Mucosa of stomach (tissue), 1 donor: ENCODE measurements around the gene KCTD16.
A peak's percentile ranks its signal among the peaks of the same experiment; 100 is the strongest.

Experiments
- H3K27me3 ChIP-seq: one replicate; pipeline ENCODE4 v1.7.0; 2013; ENCODE audit warnings: mild to moderate bottlenecking, low read length; ENCODE audit not compliant: control insufficient read depth, insufficient read depth
- H3K36me3 ChIP-seq: one replicate; pipeline ENCODE4 v1.7.0; 2013; ENCODE audit warnings: low read length; ENCODE audit not compliant: control insufficient read depth, insufficient read depth
- H3K4me1 ChIP-seq: one replicate; pipeline ENCODE4 v1.7.0; 2013; ENCODE audit warnings: mild to moderate bottlenecking, low read length; ENCODE audit not compliant: control insufficient read depth, insufficient read depth
- H3K4me3 ChIP-seq: one replicate; pipeline ENCODE4 v1.7.0; 2013; ENCODE audit warnings: low read length
- H3K9ac ChIP-seq: one replicate; pipeline ENCODE4 v1.7.0; 2013; ENCODE audit warnings: mild to moderate bottlenecking, low read length, moderate library complexity
- H3K9me3 ChIP-seq: one replicate; pipeline ENCODE4 v1.7.0; 2013; ENCODE audit warnings: mild to moderate bottlenecking, low read length, moderate library complexity; ENCODE audit not compliant: control insufficient read depth
- donor health status: Pancreatic carcinoma.

The KCTD16 gene

DNA sequence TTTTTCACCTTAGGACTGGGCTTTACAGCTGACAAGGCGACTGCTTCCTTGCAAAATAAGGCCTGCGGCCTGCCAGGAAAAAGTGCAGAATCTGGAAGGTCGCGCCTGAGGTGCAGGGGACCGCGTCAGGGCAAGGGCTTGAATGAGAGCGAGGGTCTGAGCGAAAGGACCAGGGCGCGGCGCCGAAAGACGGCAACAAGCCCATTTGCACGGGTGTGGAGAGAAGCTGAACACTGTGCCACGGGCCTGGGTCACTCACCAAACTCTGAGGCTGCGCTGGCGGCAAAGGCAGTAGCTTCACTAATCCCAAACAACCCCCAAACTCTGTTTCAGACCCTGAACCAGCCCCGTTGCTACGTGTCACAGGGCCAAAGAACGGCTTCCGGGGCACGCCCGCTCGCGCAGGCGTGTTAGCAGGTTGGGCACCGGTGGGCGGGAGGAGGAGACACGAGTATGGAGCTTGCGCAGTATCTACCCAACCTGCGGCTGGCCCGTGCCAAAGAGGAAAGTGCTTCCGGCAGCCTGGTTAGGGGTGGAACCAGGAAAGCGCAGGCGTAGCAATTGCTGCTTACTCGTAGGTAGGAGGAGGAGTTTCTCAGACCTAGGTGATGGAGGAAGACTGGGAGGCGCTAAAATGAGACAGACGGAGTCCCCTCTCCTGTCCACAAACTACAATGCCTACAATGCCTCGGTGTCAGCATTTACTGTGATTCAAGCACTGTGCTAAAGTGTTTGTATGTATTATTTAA is at the start of gene KCTD16, which contains the start of gene YIPF5:
Gene KCTD16, plus strand, starts transcription at position 598 of the 749 bp plus-strand sequence.
Gene YIPF5, minus strand, starts transcription at position 384 of the 749 bp plus-strand sequence. CDS start 704 bp downstream, outside the sequence.
- no peaks in the 10 kb centered on the region for H3K27me3 ChIP-seq
- H3K4me1 ChIP-seq = peaks cover 9% of the 10 kb centered on the region
- peak within 1 kb of the TSS; percentile 94 for H3K9ac ChIP-seq
- no peaks in the 10 kb centered on the region for H3K9me3 ChIP-seq
- no peaks in the 10 kb centered on the region for H3K36me3 ChIP-seq
- peak within 1 kb of the TSS; percentile 91 for H3K4me3 ChIP-seq

DNA sequence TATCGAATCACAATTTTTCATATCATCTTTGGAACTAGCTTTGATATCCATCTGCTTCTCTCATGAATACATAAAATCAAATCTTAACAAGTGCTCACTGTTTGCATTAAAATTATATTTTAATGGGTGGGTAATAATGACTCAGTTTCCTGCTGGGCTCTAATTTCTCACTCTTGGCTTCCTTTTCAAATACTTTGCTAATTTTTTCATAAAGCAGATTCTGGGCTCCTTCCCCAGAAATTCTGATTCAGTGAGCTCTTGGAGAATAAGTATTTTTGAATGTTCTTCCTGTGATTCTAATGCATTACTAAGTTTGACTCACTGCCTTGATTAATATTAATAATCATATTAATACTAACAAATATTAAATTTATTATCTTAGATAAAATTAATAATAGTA is 49.1 kb upstream of the KCTD16 start:
- H3K4me1 ChIP-seq = no peaks in the 10 kb centered on the region
- no peaks in the 10 kb centered on the region for H3K9me3 ChIP-seq
- H3K9ac ChIP-seq = no peak overlapping the region
- H3K36me3 ChIP-seq = no peaks in the 10 kb centered on the region
- H3K27me3 ChIP-seq = no peaks in the 10 kb centered on the region
- H3K4me3 ChIP-seq = no peak overlapping the region

DNA sequence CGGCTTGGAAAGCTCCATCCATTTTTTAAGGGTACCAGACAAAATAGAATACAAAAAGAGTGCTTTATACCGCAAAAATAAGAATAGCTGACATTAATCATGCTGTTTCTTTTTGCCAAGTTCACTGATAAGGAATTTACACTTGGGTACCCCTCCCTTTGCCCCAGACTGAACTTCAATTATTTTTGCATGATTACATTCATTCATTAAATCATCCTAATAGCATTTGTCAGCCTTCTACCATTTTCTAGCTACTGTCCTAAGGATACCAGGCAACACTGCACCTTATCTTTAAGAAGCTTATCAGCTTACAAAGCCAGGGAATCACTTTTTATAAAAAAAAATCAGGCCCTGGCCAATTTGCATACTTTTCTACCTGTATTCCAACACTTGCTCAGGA is 48.6 kb upstream of the KCTD16 start:
- Histone ChIP-seq H3K9me3 (no peaks in the 10 kb centered on the region), H3K36me3 (no peaks in the 10 kb centered on the region), H3K27me3 (no peaks in the 10 kb centered on the region), H3K9ac (no peak overlapping the region), H3K4me1 (no peaks in the 10 kb centered on the region), H3K4me3 (no peak overlapping the region)

DNA sequence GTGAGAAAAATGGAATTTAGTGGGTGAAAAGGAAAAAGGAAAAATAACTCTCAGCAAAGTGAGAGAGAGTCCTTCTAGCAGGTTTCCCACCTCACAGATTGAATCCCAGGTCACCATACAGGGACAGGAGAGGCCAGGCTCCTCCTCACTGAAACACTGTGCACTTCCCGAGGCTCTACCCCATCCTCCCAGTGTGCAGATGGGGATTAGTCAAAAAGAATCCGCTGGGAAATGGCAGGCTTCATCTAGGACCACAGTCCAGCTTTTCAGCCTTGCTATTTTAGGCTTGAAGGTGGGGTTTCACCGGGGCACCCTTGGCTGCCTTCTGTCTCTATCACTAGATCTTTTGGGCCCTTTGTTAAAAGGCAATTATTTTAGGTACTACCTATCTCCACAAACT is 48.0 kb upstream of the KCTD16 start:
- Histone ChIP-seq H3K36me3 (no peaks in the 10 kb centered on the region), H3K4me1 (no peaks in the 10 kb centered on the region)

DNA sequence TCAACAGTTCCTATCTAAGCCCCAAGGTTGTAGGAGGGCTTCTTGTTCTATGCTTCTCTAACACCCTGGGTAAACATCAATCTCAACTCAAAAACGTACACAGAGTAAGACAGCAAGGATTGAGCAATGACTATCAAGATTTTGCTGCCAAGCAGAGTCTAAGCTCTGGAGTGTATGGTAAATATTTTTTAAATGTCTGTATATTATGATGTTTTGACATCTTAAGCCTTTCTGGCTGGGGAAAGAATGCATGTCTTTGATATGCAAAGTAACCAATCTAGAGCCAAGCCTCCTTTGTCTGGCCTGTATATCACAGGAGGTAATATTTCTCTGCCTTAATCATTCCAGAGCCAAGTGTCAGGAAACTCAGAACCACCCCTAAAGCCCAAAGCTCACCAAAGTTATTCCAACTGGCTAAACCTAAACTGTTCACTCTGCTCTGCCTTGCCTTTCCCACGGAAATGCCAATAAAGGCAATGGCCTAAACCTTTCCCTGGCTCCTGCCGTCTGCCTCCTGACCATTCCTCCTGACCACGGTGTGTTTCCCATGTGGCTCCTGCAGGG is 45.4 kb upstream of the KCTD16 start:
- Histone ChIP-seq H3K9ac (no peak overlapping the region), H3K27me3 (no peaks in the 10 kb centered on the region), H3K9me3 (no peaks in the 10 kb centered on the region), H3K4me1 (no peaks in the 10 kb centered on the region), H3K4me3 (no peak overlapping the region), H3K36me3 (no peaks in the 10 kb centered on the region)

More for the DNA sequence above, 48.0 kb upstream of the KCTD16 start:
- no peak overlapping the region for H3K9ac ChIP-seq
- no peaks in the 10 kb centered on the region for H3K9me3 ChIP-seq
- no peaks in the 10 kb centered on the region for H3K27me3 ChIP-seq
- H3K4me3 ChIP-seq = no peak overlapping the region

DNA sequence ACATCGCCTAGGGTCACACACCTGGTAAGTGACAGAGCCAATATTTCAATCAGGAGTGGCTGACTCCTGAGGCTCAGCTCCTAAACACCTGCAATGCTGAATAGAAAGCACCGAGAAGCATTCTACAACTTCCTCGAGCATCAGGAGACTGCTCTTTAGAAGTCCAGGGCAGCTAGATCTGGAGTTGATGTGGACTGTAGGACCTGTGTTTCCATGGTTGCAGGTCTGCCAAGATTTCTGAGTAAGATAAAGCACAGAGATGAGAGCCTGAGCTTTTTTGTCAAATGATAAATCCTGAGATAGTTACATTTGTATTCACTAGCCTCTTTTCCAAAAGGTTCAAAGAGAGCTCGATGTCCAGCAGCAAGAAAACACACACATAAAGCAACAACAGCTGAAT is 44.0 kb upstream of the KCTD16 start:
- no peaks in the 10 kb centered on the region for H3K36me3 ChIP-seq
- H3K27me3 ChIP-seq = no peaks in the 10 kb centered on the region
- H3K4me3 ChIP-seq = no peak overlapping the region
- H3K9me3 ChIP-seq = no peaks in the 10 kb centered on the region
- H3K4me1 ChIP-seq = no peaks in the 10 kb centered on the region
- H3K9ac ChIP-seq = no peak overlapping the region

DNA sequence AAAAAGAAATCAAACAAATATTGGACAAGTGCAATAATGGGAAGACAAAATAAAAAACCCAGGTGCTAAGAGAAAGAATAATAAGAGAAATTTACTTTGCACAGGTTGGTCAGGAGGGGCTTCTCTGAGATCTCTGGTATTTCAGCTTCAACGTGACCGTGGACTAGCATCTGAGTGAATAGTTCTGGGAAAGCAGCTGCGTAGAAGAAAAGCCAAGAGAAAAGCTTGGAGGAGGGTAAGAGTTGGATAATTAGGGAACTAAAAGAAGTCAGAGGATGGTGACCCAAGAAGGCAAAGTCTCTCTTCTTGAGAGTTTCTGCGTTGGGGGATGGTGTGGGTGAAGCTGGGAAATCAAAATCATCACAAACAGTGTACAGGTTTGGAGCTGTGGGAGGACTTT is 41.8 kb upstream of the KCTD16 start:
- Histone ChIP-seq H3K36me3 (no peaks in the 10 kb centered on the region), H3K4me1 (no peaks in the 10 kb centered on the region), H3K9ac (no peak overlapping the region)

DNA sequence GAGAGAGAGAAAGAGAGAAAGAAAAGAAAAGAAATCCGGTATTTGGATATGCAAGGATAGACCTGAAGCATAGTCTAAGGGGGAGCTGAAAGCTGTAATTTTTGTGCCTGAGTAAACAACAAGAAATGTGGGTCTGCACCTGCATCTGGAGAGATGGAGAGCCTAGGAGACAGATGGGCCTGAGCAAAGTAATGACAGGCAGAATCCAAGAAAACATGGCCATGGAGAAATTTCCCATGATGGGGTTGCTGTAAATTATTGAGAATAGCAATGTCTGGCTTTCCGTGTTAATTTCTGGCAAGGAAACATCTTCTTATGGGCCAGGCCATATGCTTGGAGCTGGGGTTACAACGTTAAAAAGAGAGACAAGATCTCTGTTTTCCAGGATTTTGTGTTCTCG is 40.4 kb upstream of the KCTD16 start:
- H3K27me3 ChIP-seq = no peaks in the 10 kb centered on the region
- no peak overlapping the region for H3K4me3 ChIP-seq
- H3K9me3 ChIP-seq = no peaks in the 10 kb centered on the region
- no peak overlapping the region for H3K9ac ChIP-seq
- H3K36me3 ChIP-seq = no peaks in the 10 kb centered on the region
- H3K4me1 ChIP-seq = no peaks in the 10 kb centered on the region

More for the DNA sequence above, 41.8 kb upstream of the KCTD16 start:
- H3K4me3 ChIP-seq = no peak overlapping the region
- H3K27me3 ChIP-seq = no peaks in the 10 kb centered on the region
- H3K9me3 ChIP-seq = no peaks in the 10 kb centered on the region

DNA sequence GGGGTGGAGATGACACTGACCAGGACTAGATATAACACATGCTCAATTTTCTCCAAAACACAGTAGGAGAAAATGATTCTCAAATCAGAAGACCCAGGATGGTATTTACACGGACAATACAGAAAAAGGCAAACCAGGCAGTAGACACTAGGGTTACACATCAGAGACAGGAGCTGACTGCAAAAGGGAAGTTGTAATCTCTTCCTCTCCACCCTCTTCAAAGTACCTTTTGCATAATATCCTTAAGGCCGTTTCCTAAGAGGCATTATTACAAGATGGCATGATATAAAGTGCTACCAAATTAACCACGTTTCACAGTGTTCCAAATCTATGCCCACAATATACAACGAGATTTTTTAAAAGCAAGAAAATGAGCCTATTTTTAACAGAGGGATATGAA is 39.4 kb upstream of the KCTD16 start:
- H3K4me3 ChIP-seq = no peak overlapping the region
- no peaks in the 10 kb centered on the region for H3K9me3 ChIP-seq
- no peaks in the 10 kb centered on the region for H3K36me3 ChIP-seq
- no peak overlapping the region for H3K9ac ChIP-seq
- no peaks in the 10 kb centered on the region for H3K4me1 ChIP-seq
- no peaks in the 10 kb centered on the region for H3K27me3 ChIP-seq

DNA sequence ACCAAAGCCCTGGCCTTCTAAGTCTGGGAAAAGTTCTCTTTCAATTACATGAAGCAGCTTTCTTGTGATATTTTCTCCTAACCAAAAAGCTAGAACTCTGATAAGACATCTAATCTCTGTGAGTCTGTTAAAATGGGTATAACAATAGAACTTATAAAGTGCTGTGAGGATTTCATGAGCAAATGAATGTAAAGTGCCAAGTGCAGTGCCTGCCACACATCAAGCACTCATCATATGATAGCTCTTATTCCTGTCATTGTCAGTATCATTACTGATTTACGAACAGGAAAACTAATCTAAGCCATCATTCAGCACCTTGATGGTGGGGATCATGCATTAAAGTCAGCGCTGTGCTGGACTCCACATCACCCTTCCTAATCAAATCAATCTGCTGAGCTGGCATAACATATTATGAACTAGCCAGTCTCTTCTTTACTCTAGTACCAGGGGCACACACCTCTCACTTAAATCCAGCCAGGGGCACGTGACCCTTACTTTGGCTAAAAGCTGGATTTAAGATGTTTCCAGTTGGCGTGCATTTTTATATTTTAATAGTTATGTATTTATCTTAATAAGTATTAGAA is 37.5 kb upstream of the KCTD16 start:
- Histone ChIP-seq H3K4me3 (no peak overlapping the region), H3K27me3 (no peaks in the 10 kb centered on the region), H3K9ac (no peak overlapping the region), H3K36me3 (no peaks in the 10 kb centered on the region), H3K4me1 (no peaks in the 10 kb centered on the region), H3K9me3 (no peaks in the 10 kb centered on the region)

DNA sequence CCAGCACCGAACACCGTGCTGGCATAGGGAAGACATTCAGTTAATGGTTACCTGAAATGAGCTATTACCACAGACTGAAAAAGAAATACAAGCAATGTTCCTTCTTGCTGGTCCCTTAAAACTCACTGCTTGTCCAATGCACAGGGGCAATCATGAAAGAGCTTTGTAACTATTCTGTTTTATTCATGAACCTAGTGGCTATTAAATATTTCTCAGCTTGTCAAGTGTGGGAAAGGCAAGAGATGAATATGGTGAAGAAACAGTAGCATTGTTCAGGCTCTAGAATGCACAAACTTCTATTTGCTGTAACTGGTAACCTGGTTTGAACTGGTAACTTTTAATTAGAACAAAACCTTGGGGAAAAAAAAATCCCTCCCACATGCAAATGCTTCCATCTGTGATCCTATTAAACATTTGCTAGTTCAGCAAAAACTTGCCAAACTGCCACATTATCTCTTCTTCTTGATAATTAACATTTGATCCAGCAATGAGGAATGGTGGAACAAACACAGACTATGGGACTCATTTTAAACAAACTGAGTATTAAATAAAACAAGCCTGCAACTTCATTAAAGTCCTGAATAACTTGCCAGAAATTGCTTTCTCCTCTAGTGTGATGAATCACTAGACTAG is 36.4 kb upstream of the KCTD16 start:
- Histone ChIP-seq H3K9me3 (no peaks in the 10 kb centered on the region), H3K36me3 (no peaks in the 10 kb centered on the region)

DNA sequence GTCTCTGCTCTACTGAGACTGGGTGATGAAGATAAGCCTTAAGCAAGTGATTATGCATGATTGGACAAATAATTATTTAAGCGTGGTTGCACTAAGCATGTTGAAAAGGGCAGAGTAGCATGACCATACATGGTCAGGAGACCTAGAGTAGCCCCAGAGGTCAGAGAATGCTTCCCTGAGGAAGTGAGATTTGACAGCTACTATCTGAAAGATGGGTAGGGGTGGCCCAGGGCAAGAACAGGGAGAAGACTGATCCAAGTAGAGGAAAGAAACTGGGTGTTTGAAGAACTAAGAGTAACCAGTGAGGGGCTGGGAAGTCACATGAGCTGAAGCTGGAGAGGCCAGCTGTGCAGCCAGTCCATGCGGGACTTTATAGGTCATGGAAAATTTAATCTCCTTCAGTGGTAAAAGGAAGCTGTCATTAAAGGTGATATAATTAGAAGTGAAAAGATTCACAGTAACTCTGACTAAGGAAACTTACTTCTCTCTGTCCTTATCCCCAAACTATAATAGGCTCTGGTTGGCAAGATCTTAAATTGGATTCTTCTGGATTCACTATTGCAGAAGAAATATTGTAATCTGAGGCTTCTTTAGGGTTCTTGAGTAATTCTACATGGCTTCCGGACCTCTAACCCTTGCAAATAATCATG is 35.4 kb upstream of the KCTD16 start:
- Histone ChIP-seq H3K9ac (no peak overlapping the region), H3K4me1 (no peaks in the 10 kb centered on the region), H3K36me3 (no peaks in the 10 kb centered on the region), H3K9me3 (no peaks in the 10 kb centered on the region), H3K4me3 (no peak overlapping the region), H3K27me3 (no peaks in the 10 kb centered on the region)

More for the DNA sequence above, 36.4 kb upstream of the KCTD16 start:
- Histone ChIP-seq H3K9ac (no peak overlapping the region), H3K4me1 (no peaks in the 10 kb centered on the region), H3K4me3 (no peak overlapping the region), H3K27me3 (no peaks in the 10 kb centered on the region)
